H1 (cell line): Measurements from ENCODE around the gene LCT. TPM values are rescaled to one million over a fixed set of nuclear protein-coding genes. Genes with fewer than 3 reads are reported as not detected.

Source experiments
- EZH2 ChIP-seq: fragments of 200-600 bp; sonication (generic); IDR thresholded peaks from 2 replicates; pipeline ENCODE4 v1.7.1; 2012; ENCODE audit warnings: low read depth, mild to moderate bottlenecking, moderate library complexity, low read length, inconsistent platforms; ENCODE audit not compliant: severe bottlenecking
- SRF ChIP-seq: IDR thresholded peaks from 2 replicates; pipeline ENCODE4 v1.6.1; 2011; ENCODE audit warnings: mild to moderate bottlenecking, low read depth, low read length, moderate library complexity
- polyA plus RNA-seq, 7 experiments: library from polyadenylated mRNA; depleted of rRNA in 3 of 7; stranded (reverse) in 5 of 7; unstranded in 2 of 7; fragments of >200 nt in 5 of 7; fragments of 200-250 nt in 2 of 7; gene quantifications; 1 replicate in 5 of 7; 2 replicates in 1 of 7; 4 replicates in 1 of 7; pipeline versions ENCODE4 v1.2.1 to v1.2.3, GENCODE V29; 2011 to 2013; ENCODE audit warnings: missing spikeins in 2 of 7, mixed read lengths in 2 of 7
- total RNA-seq: library from RNA; stranded (reverse); fragmentation: NEBNext Ultra II Directional; extraction: Animal tissue kit (Norgen Biotek cat#: 25700); gene quantifications from 2 replicates; pipeline ENCODE4 v1.2.1, GENCODE V29; 2021

Gene LCT
- total and polyA plus RNA-seq, 2 of the 8 experiments (the other 6 are each of a cell fraction or from before 2014, with no cell fraction given) = 0.06 TPM; not detected in 1

DNA sequence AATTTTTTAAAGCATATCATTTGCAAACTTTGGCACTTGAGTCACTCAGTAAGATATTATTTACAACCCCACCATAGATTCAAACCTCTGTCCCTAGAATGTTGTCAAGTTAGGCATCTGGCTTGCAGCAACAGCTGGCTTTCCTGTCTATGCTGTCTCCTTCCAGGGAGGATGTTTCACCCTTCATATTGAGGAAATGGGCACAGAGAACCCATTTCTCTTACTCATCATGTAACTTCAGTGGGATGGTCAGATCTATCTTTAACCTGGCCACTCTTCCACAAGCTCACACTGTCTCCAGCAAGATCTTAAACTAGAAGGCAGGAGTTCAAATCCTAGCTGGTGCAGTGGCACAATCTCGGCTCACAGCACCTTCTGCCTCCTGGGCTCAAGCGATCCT is 15.8 kb downstream of the LCT start (continued):
- TF ChIP-seq EZH2 (no peak), SRF (no peak)
